Measurements from ENCODE around the gene CACNB2.

GRCh38 chr10:18297659-18298058, 157.4 kb downstream of the CACNB2 start:
- no peak for TF ChIP-seq EP300 (IDR thresholded peaks at IDR 0.05)
- no peak for TF ChIP-seq CTCF (IDR thresholded peaks at IDR 0.05)
- TF ChIP-seq POLR2A (IDR thresholded peaks at IDR 0.05; ENCODE audit: low read depth), result no peak

Measured in esophagus muscularis mucosa (tissue), 4 donors.